ENCODE results near the gene RNF213.
"Not testable (repeated sequence)": the region's sequence is repeated elsewhere in the genome, so short reads cannot be mapped to it uniquely, and the experiment has no call there.

GRCh38 chr17:80407917-80408316 lies 147.3 kb downstream of the RNF213 start:
- TF ChIP-seq CTCF, EP300, POLR2AphosphoS5, POLR2A (IDR thresholded peaks at IDR 0.05): not testable (repeated sequence)
